K562 (cell line): ENCODE measurements around the gene INSIG1. TPM values are rescaled to one million over a fixed set of nuclear protein-coding genes. Genes with fewer than 3 reads are reported as not detected.

Experiments used
- ARHGAP35 ChIP-seq: fragments of 450-650 bp; IDR thresholded peaks from 2 replicates; pipeline ENCODE4 v1.6.1; 2018; ENCODE audit not compliant: partially characterized antibody
- CBFA2T3 ChIP-seq: fragments of 450-650 bp; IDR thresholded peaks from 2 replicates; pipeline ENCODE4 v1.6.1; 2017
- ETV1 ChIP-seq: fragments of 450-650 bp; conservative IDR thresholded peaks from 2 replicates; pipeline ENCODE4 v1.6.1; 2016; ENCODE audit warnings: missing genetic modification characterization, control low read depth, low read depth, missing compliant biosample characterization
- ILK ChIP-seq: fragments of 450-650 bp; IDR thresholded peaks from 2 replicates; pipeline ENCODE4 v1.6.1; 2016; ENCODE audit warnings: missing genetic modification characterization, low read depth, mild to moderate bottlenecking, missing compliant biosample characterization, moderate library complexity, borderline replicate concordance
- MITF ChIP-seq: IDR thresholded peaks from 2 replicates; pipeline ENCODE4 v1.6.1; 2014; ENCODE audit warnings: antibody characterized with exemption
- MLX ChIP-seq, 2 experiments: fragments of 450-650 bp in 1 of 2; sonication (generic) in 1 of 2; formaldehyde crosslinking; conservative IDR thresholded peaks; 2 replicates each; pipeline versions ENCODE4 v1.4.0 to v1.8.1; 2020 to 2022; ENCODE audit warnings: mild to moderate bottlenecking in 1 of 2, missing genetic modification reagents in 1 of 2
- MYNN ChIP-seq, 2 experiments: sonication (generic); formaldehyde crosslinking in 1 of 2; IDR thresholded peaks; 2 replicates each; pipeline versions ENCODE4 v1.5.0 to v1.6.1; 2016 to 2020; ENCODE audit warnings: antibody characterized with exemption in 1 of 2, missing genetic modification reagents in 1 of 2
- NONO ChIP-seq, 2 experiments: fragments of 200-400 bp in 1 of 2; fragments of 450-650 bp in 1 of 2; formaldehyde crosslinking in 1 of 2; IDR thresholded peaks; 2 replicates each; pipeline ENCODE4 v1.6.1; 2017; ENCODE audit warnings: low read depth in 2 of 2, mild to moderate bottlenecking in 2 of 2, moderate library complexity in 2 of 2, low read length in 1 of 2
- RFX7 ChIP-seq: fragments of 250-450 bp; sonication (Bioruptor Pico); IDR thresholded peaks from 2 replicates; pipeline ENCODE4 v1.5.1; 2021; ENCODE audit warnings: mild to moderate bottlenecking
- RUNX1 ChIP-seq: sonication (generic); IDR thresholded peaks from 2 replicates; pipeline ENCODE4 v1.6.1; 2016; ENCODE audit warnings: antibody characterized with exemption, low read depth
- THRB ChIP-seq: fragments of 450-650 bp; formaldehyde crosslinking; conservative IDR thresholded peaks from 2 replicates; pipeline ENCODE4 v1.4.0; 2022; ENCODE audit warnings: mild to moderate bottlenecking, missing genetic modification characterization
- ZBTB5 ChIP-seq: fragments of 450-650 bp; IDR thresholded peaks from 2 replicates; pipeline ENCODE4 v1.6.1; 2017; ENCODE audit warnings: antibody characterized with exemption
- ZFP30 ChIP-seq: fragments of 250-450 bp; sonication (Bioruptor Pico); IDR thresholded peaks from 2 replicates; pipeline ENCODE4 v1.8.0; 2022; ENCODE audit warnings: moderate library complexity, mild to moderate bottlenecking, inconsistent platforms, borderline replicate concordance
- ZNF3 ChIP-seq: fragments of 250-450 bp; sonication (Bioruptor Pico); IDR thresholded peaks from 2 replicates; pipeline ENCODE4 v1.5.0; 2021; ENCODE audit warnings: mild to moderate bottlenecking, moderate library complexity
- ZNF311 ChIP-seq: fragments of 250-450 bp; sonication (Bioruptor Pico); IDR thresholded peaks from 2 replicates; pipeline ENCODE4 v1.4.0; 2020; ENCODE audit warnings: mild to moderate bottlenecking, moderate library complexity
- ZNF717 ChIP-seq: fragments of 250-450 bp; sonication (Bioruptor Pico); IDR thresholded peaks from 2 replicates; pipeline ENCODE4 v1.5.0; 2021
- polyA plus RNA-seq, 8 experiments: library from polyadenylated mRNA; depleted of rRNA in 4 of 8; stranded (reverse) in 5 of 8; unstranded in 3 of 8; fragments of >200 nt; fragmentation: Nextera tagmentation in 2 of 8; fragmentation: Illumina TruSeq in 1 of 8; extraction: Ambion mirVana in 2 of 8; extraction: Trizol in 1 of 8; gene quantifications; 2 replicates each; pipeline versions ENCODE4 v1.2.1 to v1.2.3, GENCODE V29; 2011 to 2014; ENCODE audit warnings: inconsistent platforms in 1 of 8, missing spikeins in 1 of 8
- total RNA-seq, 7 experiments: library from RNA; depleted of rRNA in 6 of 7; stranded (reverse); fragments of >200 nt in 6 of 7; fragmentation: Illumina TruSeq in 2 of 7; extraction: Trizol in 2 of 7; gene quantifications; 2 replicates each; pipeline versions ENCODE4 v1.2.1 to v1.2.3, GENCODE V29; 2011 to 2021; ENCODE audit warnings: low replicate concordance in 1 of 7
- TF ChIP-seq, protein P1 (sequence below): fragments of 250-450 bp; sonication (Bioruptor Pico); IDR thresholded peaks from 2 replicates; pipeline ENCODE4 v1.8.0; 2022; ENCODE audit warnings: moderate library complexity, mild to moderate bottlenecking, inconsistent platforms
- TF ChIP-seq, protein P2 (sequence below), 2 experiments: fragments of 450-650 bp; conservative IDR thresholded peaks; 2 replicates each; pipeline ENCODE4 v1.6.1; 2017; ENCODE audit warnings: mild to moderate bottlenecking in 2 of 2, moderate library complexity in 2 of 2

INSIG1 gene
- total and polyA plus RNA-seq, 9 of the 15 experiments (the other 6 are each of a cell fraction or from before 2014, with no cell fraction given): 57.1 to 787 (median 238) TPM

DNA sequence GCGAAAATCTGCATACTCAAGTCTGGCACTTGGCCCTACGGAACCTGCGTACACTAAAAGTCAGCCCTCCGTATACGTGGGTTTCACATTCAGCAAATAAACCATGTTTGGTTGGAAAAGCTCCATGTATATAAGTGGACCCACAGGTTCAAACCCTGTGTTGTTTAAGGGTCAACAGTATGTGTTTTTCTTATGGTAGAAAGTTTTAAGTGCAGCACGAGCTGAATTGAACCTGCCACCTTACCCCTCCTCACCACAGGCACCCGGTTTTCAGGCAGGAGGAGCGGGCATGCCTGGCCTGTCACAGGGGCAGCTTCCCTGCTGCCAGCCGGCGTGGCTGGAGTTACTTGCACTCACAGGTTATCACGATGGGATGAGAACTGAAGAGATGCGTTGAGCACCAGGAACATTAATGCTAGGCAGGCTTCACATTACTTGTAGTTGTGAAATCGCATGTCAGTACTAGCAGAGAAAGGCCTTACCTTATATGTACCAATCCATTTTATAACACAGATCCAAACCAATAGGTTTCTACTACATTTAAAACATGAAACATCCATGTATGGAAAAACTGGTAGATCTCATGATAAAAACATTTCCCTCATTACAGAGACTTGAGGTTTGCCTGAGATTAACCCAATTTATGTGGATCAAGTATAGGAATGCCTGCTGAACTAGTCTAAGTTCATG is 12.9 kb downstream of the INSIG1 start (continued):
- no peak for TF ChIP-seq THRB (CRISPR knock-in tag)
- 0 out of 2 replicates have a peak, but pooled peaks have one; percentile 27 for TF ChIP-seq MITF
- TF ChIP-seq, protein P1, sequence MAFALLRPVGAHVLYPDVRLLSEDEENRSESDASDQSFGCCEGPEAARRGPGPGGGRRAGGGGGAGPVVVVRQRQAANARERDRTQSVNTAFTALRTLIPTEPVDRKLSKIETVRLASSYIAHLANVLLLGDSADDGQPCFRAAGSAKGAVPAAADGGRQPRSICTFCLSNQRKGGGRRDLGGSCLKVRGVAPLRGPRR (CRISPR knock-in tag): peak; percentile 41; the same call in 1 of the 2 replicates
- peak; percentile 95 for TF ChIP-seq MYNN (IDR thresholded peaks at IDR 0.05)
- TF ChIP-seq MYNN (CRISPR knock-in tag; IDR thresholded peaks at IDR 0.05): no peak
- no peak for TF ChIP-seq CBFA2T3
- TF ChIP-seq ZNF311 (CRISPR knock-in tag): no peak
- no peak for TF ChIP-seq ARHGAP35
- peak; percentile 79; the same call in 1 of the 2 replicates for TF ChIP-seq ZNF717
- peak in 1 of 2 experiments; percentile 81; a peak in 2 of 4 replicates for TF ChIP-seq MLX (CRISPR knock-in tag; conservative IDR thresholded peaks at IDR 0.05)
- peak; percentile 92; the same call in 1 of the 2 replicates for TF ChIP-seq RUNX1
- TF ChIP-seq ZFP30: peak; percentile 54; the same call in 1 of the 2 replicates
- peak in 1 of 2 experiments; percentile 35; a peak in 1 of 4 replicates for TF ChIP-seq NONO (IDR thresholded peaks at IDR 0.05; ENCODE audit: low read depth in 2 of 2, low read length in 1 of 2)
- TF ChIP-seq, protein P2, sequence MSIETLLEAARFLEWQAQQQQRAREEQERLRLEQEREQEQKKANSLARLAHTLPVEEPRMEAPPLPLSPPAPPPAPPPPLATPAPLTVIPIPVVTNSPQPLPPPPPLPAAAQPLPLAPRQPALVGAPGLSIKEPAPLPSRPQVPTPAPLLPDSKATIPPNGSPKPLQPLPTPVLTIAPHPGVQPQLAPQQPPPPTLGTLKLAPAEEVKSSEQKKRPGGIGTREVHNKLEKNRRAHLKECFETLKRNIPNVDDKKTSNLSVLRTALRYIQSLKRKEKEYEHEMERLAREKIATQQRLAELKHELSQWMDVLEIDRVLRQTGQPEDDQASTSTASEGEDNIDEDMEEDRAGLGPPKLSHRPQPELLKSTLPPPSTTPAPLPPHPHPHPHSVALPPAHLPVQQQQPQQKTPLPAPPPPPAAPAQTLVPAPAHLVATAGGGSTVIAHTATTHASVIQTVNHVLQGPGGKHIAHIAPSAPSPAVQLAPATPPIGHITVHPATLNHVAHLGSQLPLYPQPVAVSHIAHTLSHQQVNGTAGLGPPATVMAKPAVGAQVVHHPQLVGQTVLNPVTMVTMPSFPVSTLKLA (conservative IDR thresholded peaks at IDR 0.05): peak; percentile 19 to 35; a peak in 1 of 4 replicates
- TF ChIP-seq ILK (tag): no peak
- TF ChIP-seq ZNF3: 0 out of 2 replicates have a peak, but pooled peaks have one; percentile 12
- no peak for TF ChIP-seq ZBTB5
- 0 out of 2 replicates have a peak, but pooled peaks have one; percentile 4 for TF ChIP-seq RFX7
- no peak for TF ChIP-seq ETV1 (tag)
